GM19324 (cell line): ENCODE measurements around the gene PHF11.
"Not testable (repeated sequence)": the region's sequence is repeated elsewhere in the genome, so short reads cannot be mapped to it uniquely, and the experiment has no call there.

Source experiments
- ATAC-seq: cut with Tn5 transposase; IDR thresholded peaks from one replicate; pipeline ENCODE4 v1.9.1; 2021; ENCODE audit warnings: mild to moderate bottlenecking, moderate library complexity; ENCODE audit not compliant: unreplicated experiment, low FRiP score

Gene PHF11

DNA sequence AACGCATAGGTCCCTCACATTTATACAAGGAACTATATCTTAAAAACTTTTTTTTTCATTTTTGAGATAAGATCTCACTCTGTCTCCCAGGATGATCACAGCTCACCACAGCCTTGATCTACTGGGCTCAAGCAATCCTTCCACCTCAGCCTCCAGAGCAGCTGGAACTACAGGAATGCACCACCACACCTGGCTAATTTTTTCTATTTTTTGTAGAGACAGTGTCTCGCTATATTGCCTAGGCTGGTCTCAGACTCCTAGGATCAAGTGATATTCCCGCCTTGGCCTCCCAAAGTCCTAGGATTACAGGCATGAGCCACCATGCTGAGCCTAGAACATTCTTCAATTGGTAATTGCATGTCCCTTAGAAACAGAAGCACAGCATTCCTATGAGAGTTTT, 47.9 kb downstream of the PHF11 start:
- ATAC-seq: no peak

DNA sequence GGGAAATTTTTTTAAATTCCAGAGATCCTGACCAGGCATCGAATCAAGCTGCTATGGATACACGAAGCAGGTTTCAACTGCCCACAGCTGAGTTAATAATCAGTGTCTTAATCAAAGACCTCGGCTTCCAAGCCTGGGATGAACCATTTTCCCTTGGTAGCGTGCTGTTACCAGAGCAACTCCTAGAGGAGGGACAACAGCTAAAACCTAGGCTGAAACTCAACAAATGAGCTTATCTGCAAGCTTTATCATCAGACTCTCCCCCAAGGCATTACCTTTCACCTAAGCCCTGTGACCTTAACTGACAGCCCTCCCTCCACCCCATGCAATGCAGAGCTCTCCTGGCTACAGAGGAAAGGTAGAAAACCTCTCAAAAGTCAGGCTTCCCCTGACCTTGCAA, 49.9 kb downstream of the PHF11 start:
- no peak for ATAC-seq

GRCh38 chr13:49546561-49546960, 50.8 kb downstream of the PHF11 start:
- no peak for ATAC-seq

- ATAC-seq: no peak
Measured at GRCh38 chr13:49549289-49549688, 53.5 kb downstream of the PHF11 start.

- ATAC-seq: no peak
Measured at GRCh38 chr13:49550942-49551644, 55.3 kb downstream of the PHF11 start.

DNA sequence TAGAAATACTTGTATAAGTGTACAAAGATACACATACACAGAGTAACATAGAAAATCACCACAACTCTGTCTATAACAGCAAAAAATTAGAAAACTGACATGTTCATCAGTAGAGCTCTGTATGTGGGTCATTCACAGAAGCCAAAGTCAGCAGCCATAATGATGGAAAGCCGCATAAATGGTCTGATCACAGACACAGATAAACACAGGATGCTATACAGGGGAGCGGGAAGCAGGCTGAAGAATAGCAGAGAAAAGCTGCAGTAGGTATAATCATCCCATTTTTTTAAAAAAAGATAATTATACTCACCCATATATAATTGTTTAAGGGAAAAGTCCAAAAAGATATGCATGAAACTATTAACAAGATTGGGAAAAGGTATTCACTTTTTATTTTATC, 58.1 kb downstream of the PHF11 start:
- ATAC-seq: no peak

DNA sequence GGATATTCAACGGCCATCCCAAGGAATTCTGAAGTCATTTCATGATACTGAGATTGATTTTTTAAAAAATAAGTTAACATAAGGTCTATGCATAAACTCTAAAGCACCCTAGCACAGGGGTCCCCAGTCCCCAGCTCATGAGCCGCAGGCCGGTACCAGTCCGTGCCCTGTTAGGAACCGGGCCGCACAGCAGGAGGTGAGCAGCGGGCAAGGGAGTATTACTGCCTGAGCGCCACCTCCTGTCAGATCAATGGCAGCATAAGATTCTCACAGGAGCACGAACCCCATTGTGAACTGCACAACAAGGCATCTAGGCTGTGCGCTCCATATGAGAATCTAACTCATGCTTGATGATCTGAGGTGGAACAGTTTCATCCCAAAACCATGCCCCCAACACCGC, 58.6 kb downstream of the PHF11 start:
- ATAC-seq: no peak

DNA sequence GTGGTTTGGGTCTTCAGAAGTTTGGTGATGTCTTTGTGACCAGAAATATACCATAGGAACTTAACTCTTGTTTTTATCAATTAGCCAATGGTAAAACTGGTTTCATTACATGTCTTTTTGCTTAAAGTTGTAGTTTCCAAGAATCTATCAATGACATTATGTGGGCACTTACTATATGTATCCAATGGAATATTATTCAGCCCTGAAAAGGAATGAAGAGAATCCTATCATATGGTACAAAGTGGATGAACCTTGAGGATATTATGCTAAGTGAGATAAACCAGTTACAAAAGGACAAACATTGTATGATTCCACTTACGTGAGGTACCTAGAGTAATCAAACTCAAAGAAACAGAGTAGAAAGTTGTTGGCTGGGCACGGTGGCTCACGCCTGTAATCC, 63.3 kb downstream of the PHF11 start:
- no peak for ATAC-seq

- ATAC-seq: no peak
Measured at GRCh38 chr13:49560270-49561061, 64.7 kb downstream of the PHF11 start.

DNA sequence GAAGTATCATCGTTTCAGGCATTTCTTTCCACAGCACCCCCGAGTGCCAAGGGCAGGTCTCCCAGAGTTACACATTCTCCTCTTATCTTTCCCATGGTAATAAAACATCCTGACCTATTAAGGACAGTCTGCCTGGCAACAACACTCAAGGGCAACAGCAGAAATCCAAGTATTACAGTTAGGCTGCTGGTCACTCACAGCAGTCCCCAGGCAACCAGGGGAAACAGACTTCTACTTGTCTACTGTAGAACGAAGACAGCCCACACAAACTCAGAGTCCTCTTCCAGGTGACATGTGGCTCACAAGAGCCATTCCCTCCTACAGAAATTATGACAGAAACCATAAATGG, 65.3 kb downstream of the PHF11 start:
- ATAC-seq: no peak

- ATAC-seq: no peak
Measured at GRCh38 chr13:49563516-49563915, 67.8 kb downstream of the PHF11 start.

- ATAC-seq: not testable (repeated sequence)
Measured at GRCh38 chr13:49565461-49565860, 69.7 kb downstream of the PHF11 start.

- no peak for ATAC-seq
Measured at GRCh38 chr13:49566461-49566860, 70.7 kb downstream of the PHF11 start.

GRCh38 chr13:49567491-49567890, 71.7 kb downstream of the PHF11 start:
- no peak for ATAC-seq

GRCh38 chr13:49569993-49570689, 74.4 kb downstream of the PHF11 start:
- no peak for ATAC-seq

GRCh38 chr13:49571299-49572240, 75.8 kb downstream of the PHF11 start:
- no peak for ATAC-seq
